Mesenchymal stem cell (in vitro differentiated cells and primary cell): Measurements from ENCODE around the gene PRR36.
"Not testable (repeated sequence)": the region's sequence is repeated elsewhere in the genome, so short reads cannot be mapped to it uniquely, and the experiment has no call there.

Source experiments
- DNase-seq: peaks from one replicate; pipeline ENCODE4 v3.0.0-alpha.2; 2013
- H2AFZ ChIP-seq: one replicate; pipeline ENCODE4 v1.6.1; 2013; ENCODE audit warnings: low read depth, mild to moderate bottlenecking, control low read depth, inconsistent platforms, low read length, moderate library complexity
- H2AK5ac ChIP-seq: 2 replicates; pipeline ENCODE4 v1.6.1; 2013; ENCODE audit warnings: low read length, moderate library complexity, mild to moderate bottlenecking, inconsistent platforms; ENCODE audit not compliant: severe bottlenecking
- H2BK120ac ChIP-seq: one replicate; pipeline ENCODE4 v1.6.1; 2013; ENCODE audit warnings: low read depth, mild to moderate bottlenecking, inconsistent platforms, low read length, moderate library complexity
- H2BK12ac ChIP-seq, 2 experiments: one replicate each; pipeline ENCODE4 v1.6.1; 2013; ENCODE audit warnings: inconsistent platforms in 2 of 2, low read length in 2 of 2, mild to moderate bottlenecking in 2 of 2, moderate library complexity in 2 of 2, control low read depth in 1 of 2
- H2BK15ac ChIP-seq: one replicate; pipeline ENCODE4 v1.6.1; 2013; ENCODE audit warnings: mild to moderate bottlenecking, low read depth, inconsistent platforms; ENCODE audit not compliant: poor library complexity, severe bottlenecking
- H2BK5ac ChIP-seq: 2 replicates; pipeline ENCODE4 v1.6.1; 2013; ENCODE audit warnings: low read depth, mild to moderate bottlenecking, low read length, control low read depth, inconsistent platforms; ENCODE audit not compliant: poor library complexity, severe bottlenecking
- H3K14ac ChIP-seq, 2 experiments: one replicate each; pipeline ENCODE4 v1.6.1; 2013; ENCODE audit warnings: inconsistent platforms in 2 of 2, low read length in 2 of 2, control low read depth in 1 of 2, mild to moderate bottlenecking in 1 of 2, moderate library complexity in 1 of 2
- H3K18ac ChIP-seq, 2 experiments: one replicate each; pipeline ENCODE4 v1.6.1; 2013; ENCODE audit warnings: inconsistent platforms in 2 of 2, low read length in 2 of 2, control low read depth in 1 of 2, low read depth in 1 of 2, mild to moderate bottlenecking in 1 of 2
- H3K23ac ChIP-seq, 2 experiments: one replicate each; pipeline ENCODE4 v1.6.1; 2013; ENCODE audit warnings: inconsistent platforms in 2 of 2, low read length in 2 of 2, mild to moderate bottlenecking in 2 of 2, moderate library complexity in 2 of 2, control low read depth in 1 of 2
- H3K27ac ChIP-seq: 2 replicates; pipeline ENCODE4 v1.5.1; 2013; ENCODE audit warnings: mild to moderate bottlenecking, moderate library complexity, low read length, control low read depth, inconsistent platforms; ENCODE audit not compliant: poor library complexity, severe bottlenecking
- H3K27me3 ChIP-seq, 2 experiments: 2 replicates each; pipeline versions ENCODE4 v1.6.1 to v1.7.0; 2013; ENCODE audit warnings: low read length in 2 of 2, mild to moderate bottlenecking in 2 of 2, moderate library complexity in 2 of 2, control low read depth in 1 of 2, inconsistent platforms in 1 of 2; ENCODE audit not compliant: control insufficient read depth in 1 of 2, insufficient read depth in 1 of 2
- H3K36me3 ChIP-seq, 2 experiments: 2 replicates each; pipeline versions ENCODE4 v1.6.1 to v1.7.0; 2013; ENCODE audit warnings: low read length in 2 of 2, control low read depth in 1 of 2, inconsistent platforms in 1 of 2, low read depth in 1 of 2, mild to moderate bottlenecking in 1 of 2; ENCODE audit not compliant: insufficient read depth in 2 of 2, control insufficient read depth in 1 of 2
- H3K4ac ChIP-seq, 2 experiments: one replicate each; pipeline ENCODE4 v1.6.1; 2013; ENCODE audit warnings: inconsistent platforms in 2 of 2, low read length in 2 of 2, mild to moderate bottlenecking in 2 of 2, moderate library complexity in 2 of 2, control low read depth in 1 of 2, low read depth in 1 of 2
- H3K4me1 ChIP-seq: 2 replicates; pipeline ENCODE4 v1.6.1; 2013; ENCODE audit warnings: low read depth, low read length, control low read depth; ENCODE audit not compliant: control insufficient read depth, insufficient read depth
- H3K4me2 ChIP-seq: 2 replicates; pipeline ENCODE4 v1.6.1; 2013; ENCODE audit warnings: low read length, mild to moderate bottlenecking, inconsistent platforms; ENCODE audit not compliant: poor library complexity, severe bottlenecking
- H3K4me3 ChIP-seq, 2 experiments: 2 replicates each; pipeline versions ENCODE4 v1.5.1 to v1.7.0; 2013; ENCODE audit warnings: low read length in 2 of 2, mild to moderate bottlenecking in 2 of 2, control low read depth in 1 of 2, low read depth in 1 of 2; ENCODE audit not compliant: insufficient read depth in 1 of 2
- H3K79me1 ChIP-seq: replicated peaks from 2 replicates; pipeline ENCODE4 v1.6.1; 2013; ENCODE audit warnings: mild to moderate bottlenecking, control low read depth, low read length, inconsistent platforms; ENCODE audit not compliant: poor library complexity, severe bottlenecking
- H3K9ac ChIP-seq: 2 replicates; pipeline ENCODE4 v1.7.0; 2013; ENCODE audit warnings: mild to moderate bottlenecking, low read length, moderate library complexity
- H3K9me3 ChIP-seq: 2 replicates; pipeline ENCODE4 v1.7.0; 2013; ENCODE audit warnings: mild to moderate bottlenecking, low read length; ENCODE audit not compliant: control insufficient read depth
- H4K8ac ChIP-seq: one replicate; pipeline ENCODE4 v1.6.1; 2013; ENCODE audit warnings: inconsistent platforms, mild to moderate bottlenecking, low read length, moderate library complexity
- H4K91ac ChIP-seq: one replicate; pipeline ENCODE4 v1.6.1; 2013; ENCODE audit warnings: mild to moderate bottlenecking, low read length, inconsistent platforms
- WGBS: methylation state at CpG from one replicate; pipeline ENCODE4 v1.1.7; 2013; ENCODE audit warnings: mixed read lengths; 5-methylcytosine and 5-hydroxymethylcytosine counted together

PRR36 gene

GRCh38 chr19:7894612-7895309 lies 20.6 kb upstream of the PRR36 start:
- no peak overlapping the region for H3K9ac ChIP-seq
- no peak overlapping the region for H4K91ac ChIP-seq
- no peak overlapping the region for H3K18ac ChIP-seq
- H3K4me2 ChIP-seq = no peak overlapping the region
- peaks cover 12 to 27% of the 10 kb centered on the region in 2 experiments for H3K36me3 ChIP-seq
- no peak overlapping the region for H3K4me3 ChIP-seq
- peaks cover 32% of the 10 kb centered on the region for H3K79me1 ChIP-seq
- H3K14ac ChIP-seq = no peak overlapping the region
- H4K8ac ChIP-seq = no peak overlapping the region
- no peak overlapping the region for H2BK15ac ChIP-seq
- no peak overlapping the region for H2AFZ ChIP-seq
- no peak overlapping the region for H3K4ac ChIP-seq
- H2BK120ac ChIP-seq = no peak overlapping the region
- no peaks in the 10 kb centered on the region for H3K9me3 ChIP-seq
- WGBS = 75% methylated on average over 18 of the region's 18 CpGs
- H3K27ac ChIP-seq = no peak overlapping the region
- no peak overlapping the region for H2BK5ac ChIP-seq
- no peak overlapping the region for H2AK5ac ChIP-seq
- no peak overlapping the region for H2BK12ac ChIP-seq
- H3K4me1 ChIP-seq = peaks cover 23% of the 10 kb centered on the region
- H3K23ac ChIP-seq = no peak overlapping the region
- no peak for DNase-seq
- H3K27me3 ChIP-seq = no peaks in the 10 kb centered on the region

DNA sequence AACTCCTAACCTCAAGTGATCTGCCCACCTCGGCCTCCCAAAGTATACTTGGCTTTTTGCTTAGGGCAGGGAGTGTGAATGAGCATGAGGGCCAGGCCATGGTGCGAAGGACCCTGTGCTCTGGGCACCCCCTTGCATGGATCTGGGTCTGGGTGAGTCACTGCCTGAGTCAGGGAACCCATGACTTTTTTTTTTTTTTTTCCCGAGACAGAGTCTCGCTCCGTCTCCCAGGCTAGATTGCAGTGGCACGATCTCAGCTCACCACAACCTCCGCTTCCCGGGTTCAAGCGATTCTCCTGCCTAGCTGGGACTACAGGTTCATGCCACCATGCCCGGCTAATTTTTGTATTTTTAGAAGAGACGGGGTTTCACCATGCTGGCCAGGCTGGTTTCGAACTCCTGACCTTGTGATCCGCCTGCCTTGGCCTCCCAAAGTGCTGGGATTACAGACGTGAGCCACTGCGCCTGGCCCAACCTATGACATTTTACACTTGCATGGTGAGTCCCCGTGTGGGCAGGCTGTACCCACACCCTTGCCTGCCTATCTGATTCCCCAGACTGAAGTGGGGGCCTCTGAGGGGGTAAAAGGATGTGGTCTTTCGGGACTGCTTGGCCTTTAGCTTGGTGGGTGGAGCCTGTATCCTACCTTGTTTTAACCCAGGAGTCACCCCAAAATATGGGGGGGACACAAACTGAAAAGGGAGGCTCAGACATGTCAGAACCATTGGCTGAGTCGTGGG lies 19.3 kb upstream of the PRR36 start:
- H3K4me3 ChIP-seq, H4K91ac ChIP-seq, H3K27me3 ChIP-seq, H3K4me2 ChIP-seq, H2BK15ac ChIP-seq, H3K9me3 ChIP-seq, H2BK5ac ChIP-seq, H3K14ac ChIP-seq, H3K27ac ChIP-seq, H2AFZ ChIP-seq: not testable (repeated sequence)
- peaks cover 36% of the 10 kb centered on the region for H3K79me1 ChIP-seq
- H3K18ac ChIP-seq = peak overlapping the region in 1 of 2 experiments; percentile 57
- H2AK5ac ChIP-seq = peak overlapping the region; percentile 91
- peak; percentile 81 for DNase-seq
- peak overlapping the region; percentile 64 for H2BK120ac ChIP-seq
- peak overlapping the region; percentile 15 for H3K9ac ChIP-seq
- H3K23ac ChIP-seq = peak overlapping the region in 1 of 2 experiments; percentile 59
- peak overlapping the region in 1 of 2 experiments; percentile 46 for H3K4ac ChIP-seq
- 71% methylated on average over 18 of the region's 18 CpGs for WGBS
- peaks cover 28% of the 10 kb centered on the region for H3K4me1 ChIP-seq
- peaks cover 0 to 15% of the 10 kb centered on the region in 2 experiments for H3K36me3 ChIP-seq
- H4K8ac ChIP-seq = peak overlapping the region; percentile 45
- H2BK12ac ChIP-seq = peak overlapping the region in 1 of 2 experiments; percentile 90

- 90% methylated on average over 8 of the region's 8 CpGs for WGBS
- Histone ChIP-seq H3K4ac (peak overlapping the region in 1 of 2 experiments; percentile 87), H3K23ac (no peak overlapping the region), H2BK120ac (peak overlapping the region; percentile 82), H3K36me3 (no peaks in the 10 kb centered on the region), H3K9ac (peak overlapping the region; percentile 90), H3K14ac (peak overlapping the region in 1 of 2 experiments; percentile 71), H3K79me1 (peaks cover 23% of the 10 kb centered on the region), H4K8ac (no peak overlapping the region), H2AK5ac (no peak overlapping the region), H3K9me3 (no peaks in the 10 kb centered on the region), H4K91ac (no peak overlapping the region), H2BK5ac (peak overlapping the region; percentile 61), H2BK15ac (no peak overlapping the region), H2BK12ac (peak overlapping the region in 1 of 2 experiments; percentile 31), H3K27ac (no peak overlapping the region), H3K27me3 (peaks cover 0 to 5% of the 10 kb centered on the region in 2 experiments), H3K18ac (peak overlapping the region; percentile 80 to 91), H2AFZ (peak overlapping the region; percentile 81), H3K4me1 (peaks cover 28% of the 10 kb centered on the region), H3K4me3 (peak overlapping the region; percentile 79 to 89), H3K4me2 (peak overlapping the region; percentile 76)
- DNase-seq = no peak
These were observed 14.6 kb upstream of the PRR36 start for GRCh38 chr19:7888826-7889217.
